Muscle of back (tissue), 11 donors: Measurements from ENCODE around the gene FOXE3. TPM values are rescaled to one million over a fixed set of nuclear protein-coding genes. Genes with fewer than 3 reads are reported as not detected.

ENCODE experiments used
- DNase-seq, 3 donors: peaks; one replicate each; pipeline versions ENCODE4 v3.0.0 to v3.0.0-alpha.2; 2013
- polyA plus RNA-seq, 10 donors: library from polyadenylated mRNA; unstranded; fragments of 120-200 nt; gene quantifications; one replicate each; pipeline ENCODE4 v1.2.1, GENCODE V29; 2013; ENCODE audit not compliant: insufficient read length in 10 of 10

Gene FOXE3
- polyA plus RNA-seq, 10 donors = 0.05 to 0.21 (median 0.10) TPM; not detected in 6

- DNase-seq = peak in 2 of 3 donors; percentile 69 to 87
Measured at GRCh38 chr1:47434051-47434842, 18.2 kb downstream of the FOXE3 start.

GRCh38 chr1:47435506-47436303, 19.6 kb downstream of the FOXE3 start:
- no peak for DNase-seq

GRCh38 chr1:47436304-47436978, 20.4 kb downstream of the FOXE3 start:
- DNase-seq = peak in 2 of 3 donors; percentile 75 to 89

- DNase-seq = peak in 1 of 3 donors; percentile 79
Measured at GRCh38 chr1:47436979-47437446, 20.9 kb downstream of the FOXE3 start.

- peak; percentile 71 to 95 (median 86) for DNase-seq
Measured at GRCh38 chr1:47437447-47438164, 21.5 kb downstream of the FOXE3 start, which contains the start of gene FOXD2. Gene FOXD2 (plus strand): TSS chr1:47438044. CDS start chr1:47438136, 92 bp downstream.

GRCh38 chr1:47438165-47439016, 22.3 kb downstream of the FOXE3 start:
- no peak for DNase-seq

GRCh38 chr1:47439017-47439818, 23.1 kb downstream of the FOXE3 start:
- no peak for DNase-seq

- DNase-seq = no peak
Measured at GRCh38 chr1:47439819-47440598, 23.9 kb downstream of the FOXE3 start.

- DNase-seq = no peak
Measured at GRCh38 chr1:47440599-47441081, 24.6 kb downstream of the FOXE3 start.

GRCh38 chr1:47441450-47442106, 25.5 kb downstream of the FOXE3 start:
- no peak for DNase-seq

GRCh38 chr1:47442202-47442601, 26.1 kb downstream of the FOXE3 start:
- no peak for DNase-seq

GRCh38 chr1:47442842-47443529, 26.9 kb downstream of the FOXE3 start:
- peak in 1 of 3 donors; percentile 28 for DNase-seq

- DNase-seq = peak in 1 of 3 donors; percentile 48
Measured at GRCh38 chr1:47443530-47444296, 27.6 kb downstream of the FOXE3 start.

- DNase-seq = no peak
Measured at GRCh38 chr1:47444297-47444561, 28.1 kb downstream of the FOXE3 start.

GRCh38 chr1:47444562-47445465, 28.7 kb downstream of the FOXE3 start:
- DNase-seq = peak in 1 of 3 donors; percentile 78
